GM13977 (cell line): ENCODE measurements around the gene RSPO1.

Experiments used
- DNase-seq: peaks from one replicate; pipeline ENCODE4 v3.0.0; 2012; ENCODE audit warnings: low spot score
- CTCF ChIP-seq: IDR thresholded peaks from 2 replicates; pipeline ENCODE4 v1.5.1; 2012; ENCODE audit warnings: mild to moderate bottlenecking, control low read depth; ENCODE audit not compliant: insufficient read depth; ENCODE audit errors: extremely low read depth, missing control alignments
- in situ Hi-C: fragments of 300-500 bp; cut with MboI; formaldehyde crosslinking; loops from one replicate; pipeline ENCODE4 v1.12.0; 2022; ENCODE audit warnings: low sequenced_read_pairs, low pct_unique_long_range_greater_than_20kb, mixed read lengths, inconsistent platforms; ENCODE audit not compliant: unreplicated experiment

Gene RSPO1

GRCh38 chr1:37666241-37666867 is 31.7 kb upstream of the RSPO1 start:
- no peak for DNase-seq
- TF ChIP-seq CTCF = no peak
- in situ Hi-C loops = no loop called here

GRCh38 chr1:37663426-37664000 is 28.8 kb upstream of the RSPO1 start:
- in situ Hi-C loops = no loop called here
- no peak for TF ChIP-seq CTCF
- no peak for DNase-seq

- in situ Hi-C loops = no loop called here
- no peak for DNase-seq
- no peak for TF ChIP-seq CTCF
Measured at GRCh38 chr1:37662031-37662755, 27.5 kb upstream of the RSPO1 start.

GRCh38 chr1:37661401-37661800 is 26.7 kb upstream of the RSPO1 start:
- TF ChIP-seq CTCF = no peak
- no peak for DNase-seq
- in situ Hi-C loops = no loop called here

- in situ Hi-C loops = no loop called here
- TF ChIP-seq CTCF = no peak
- no peak for DNase-seq
Measured at GRCh38 chr1:37660664-37661063, 26.0 kb upstream of the RSPO1 start.

GRCh38 chr1:37658486-37658885 is 23.8 kb upstream of the RSPO1 start:
- TF ChIP-seq CTCF = no peak
- in situ Hi-C loops = no loop called here
- DNase-seq = no peak
